HG02642 (cell line): ENCODE results near the gene POU2F3.

Experiments used
- ATAC-seq: cut with Tn5 transposase; IDR thresholded peaks from one replicate; pipeline ENCODE4 v1.9.1; 2021; ENCODE audit warnings: mild to moderate bottlenecking; ENCODE audit not compliant: unreplicated experiment, poor library complexity

The POU2F3 gene

DNA sequence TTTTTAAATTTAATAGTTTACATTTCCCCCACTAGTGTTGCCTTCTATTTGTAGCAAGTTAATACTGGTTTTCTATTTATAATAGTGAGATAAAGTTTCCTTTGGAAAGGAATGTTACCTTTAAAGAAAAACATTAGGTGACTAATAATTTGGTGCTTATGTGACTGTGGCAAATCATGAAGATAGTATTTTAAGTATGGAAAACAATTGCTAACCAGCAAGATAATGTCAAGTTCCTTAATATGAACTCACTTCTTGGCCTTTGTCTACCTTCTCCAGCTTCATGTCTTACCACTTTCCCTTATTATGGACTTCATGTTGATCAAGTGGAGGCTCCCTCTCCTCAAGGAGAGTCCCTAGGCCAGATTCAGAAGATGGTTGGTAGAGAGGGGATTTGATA, 123.5 kb downstream of the POU2F3 start:
- no peak for ATAC-seq

- no peak for ATAC-seq
Measured at GRCh38 chr11:120365512-120365911, 125.6 kb downstream of the POU2F3 start.
